Transverse colon (tissue), 4 donors: ENCODE data around the gene LSM10.

Experiments used
- EP300 ChIP-seq: sonication (generic); formaldehyde crosslinking; IDR thresholded peaks from one replicate; pipeline ENCODE4 v1.6.1; 2017; ENCODE audit warnings: antibody characterized with exemption, low read depth
- POLR2AphosphoS5 ChIP-seq, 3 donors: sonication (generic); formaldehyde crosslinking; IDR thresholded peaks; one replicate each; pipeline ENCODE4 v1.6.1; 2016; ENCODE audit warnings: antibody characterized with exemption in 3 of 3
- TF ChIP-seq, protein P1 (sequence below), 5 experiments: fragments of 200-600 bp in 3 of 5; fragments of 450-650 bp in 2 of 5; sonication (generic) in 3 of 5; IDR thresholded peaks; 1 replicate in 2 of 5; 2 replicates in 3 of 5; pipeline ENCODE4 v1.5.1; 2016 to 2017; ENCODE audit warnings: antibody characterized with exemption in 5 of 5, inconsistent platforms in 3 of 5, mild to moderate bottlenecking in 2 of 5, moderate library complexity in 1 of 5

DNA sequence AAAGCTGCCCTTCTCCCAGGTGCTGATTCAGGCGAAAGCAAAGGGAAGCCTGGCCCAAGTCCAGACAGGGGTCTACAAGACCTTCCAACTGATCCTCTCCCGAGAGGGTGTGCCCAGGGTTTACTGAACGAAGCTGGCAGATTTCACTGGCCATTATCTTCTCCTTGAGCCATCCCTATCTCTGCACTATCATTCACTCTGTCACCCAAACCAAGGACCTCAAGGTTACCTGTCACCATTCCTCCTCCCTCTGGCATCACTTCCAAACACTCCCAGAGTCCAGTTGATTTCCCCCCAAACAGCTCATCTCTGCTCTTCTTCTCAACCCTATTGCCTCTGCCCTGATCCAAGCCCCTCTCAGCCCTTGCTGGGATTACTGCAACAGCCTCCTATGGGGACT, 16.9 kb downstream of the LSM10 start:
- TF ChIP-seq POLR2AphosphoS5 (IDR thresholded peaks at IDR 0.05) (no peak), EP300 (no peak)
- TF ChIP-seq, protein P1, sequence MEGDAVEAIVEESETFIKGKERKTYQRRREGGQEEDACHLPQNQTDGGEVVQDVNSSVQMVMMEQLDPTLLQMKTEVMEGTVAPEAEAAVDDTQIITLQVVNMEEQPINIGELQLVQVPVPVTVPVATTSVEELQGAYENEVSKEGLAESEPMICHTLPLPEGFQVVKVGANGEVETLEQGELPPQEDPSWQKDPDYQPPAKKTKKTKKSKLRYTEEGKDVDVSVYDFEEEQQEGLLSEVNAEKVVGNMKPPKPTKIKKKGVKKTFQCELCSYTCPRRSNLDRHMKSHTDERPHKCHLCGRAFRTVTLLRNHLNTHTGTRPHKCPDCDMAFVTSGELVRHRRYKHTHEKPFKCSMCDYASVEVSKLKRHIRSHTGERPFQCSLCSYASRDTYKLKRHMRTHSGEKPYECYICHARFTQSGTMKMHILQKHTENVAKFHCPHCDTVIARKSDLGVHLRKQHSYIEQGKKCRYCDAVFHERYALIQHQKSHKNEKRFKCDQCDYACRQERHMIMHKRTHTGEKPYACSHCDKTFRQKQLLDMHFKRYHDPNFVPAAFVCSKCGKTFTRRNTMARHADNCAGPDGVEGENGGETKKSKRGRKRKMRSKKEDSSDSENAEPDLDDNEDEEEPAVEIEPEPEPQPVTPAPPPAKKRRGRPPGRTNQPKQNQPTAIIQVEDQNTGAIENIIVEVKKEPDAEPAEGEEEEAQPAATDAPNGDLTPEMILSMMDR (IDR thresholded peaks at IDR 0.05): no peak
